Osteocyte (in vitro differentiated cells): ENCODE results near the gene RPL22. TPM values are rescaled to one million over a fixed set of nuclear protein-coding genes. Genes with fewer than 3 reads are reported as not detected.

Source experiments
- DNase-seq: peaks from one replicate; pipeline ENCODE4 v3.0.0; 2021; ENCODE audit warnings: mixed read lengths; ENCODE audit not compliant: unreplicated experiment; ENCODE audit errors: extremely low spot score
- H3K27ac Mint-ChIP-seq: one replicate; pipeline ENCODE4 v1.8.0; 2021; ENCODE audit warnings: mild to moderate bottlenecking, mixed read lengths; ENCODE audit not compliant: unreplicated experiment
- H3K27me3 Mint-ChIP-seq: one replicate; pipeline ENCODE4 v1.8.0; 2021; ENCODE audit warnings: mixed read lengths; ENCODE audit not compliant: unreplicated experiment
- H3K36me3 Mint-ChIP-seq: one replicate; pipeline ENCODE4 v1.8.0; 2021; ENCODE audit warnings: mixed read lengths; ENCODE audit not compliant: unreplicated experiment
- H3K4me1 Mint-ChIP-seq: one replicate; pipeline ENCODE4 v1.8.0; 2021; ENCODE audit warnings: mixed read lengths; ENCODE audit not compliant: unreplicated experiment
- H3K4me3 Mint-ChIP-seq: one replicate; pipeline ENCODE4 v1.8.0; 2021; ENCODE audit warnings: mild to moderate bottlenecking, moderate library complexity, mixed read lengths; ENCODE audit not compliant: unreplicated experiment
- H3K9me3 Mint-ChIP-seq: one replicate; pipeline ENCODE4 v1.8.0; 2021; ENCODE audit warnings: mixed read lengths; ENCODE audit not compliant: unreplicated experiment
- CTCF ChIP-seq: fragments of 200-600 bp; sonication (generic); IDR thresholded peaks from 2 replicates; pipeline ENCODE4 v1.5.0; 2021; ENCODE audit warnings: antibody characterized with exemption, mild to moderate bottlenecking, moderate library complexity
- total RNA-seq: library from RNA; stranded (reverse); gene quantifications from 2 replicates; pipeline ENCODE4 v1.2.1, GENCODE V29; 2021

RPL22 gene
- total RNA-seq, 1 donor from 2014 or later, result 373 TPM

DNA sequence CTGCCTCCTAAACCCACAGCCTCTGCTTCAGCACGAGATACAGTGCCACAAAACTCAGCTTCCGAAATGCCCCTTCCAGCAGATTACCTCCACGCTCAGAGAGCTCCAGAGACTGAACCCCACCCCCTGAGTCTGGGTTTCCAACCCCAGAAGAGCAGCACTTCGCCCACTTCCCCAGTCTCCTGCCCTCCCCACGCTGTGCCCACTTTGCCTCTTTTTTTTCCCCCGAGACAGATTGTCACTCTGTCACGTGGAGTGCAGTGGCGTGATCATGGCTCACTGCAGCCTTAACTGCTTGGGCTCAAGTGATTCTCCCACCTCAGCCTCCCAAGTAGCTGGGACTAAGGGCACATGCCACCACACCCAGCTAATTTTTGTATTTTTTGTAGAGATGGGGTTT is 26.3 kb upstream of the RPL22 start:
- Mint-ChIP-seq H3K4me3 (no peak overlapping the region), H3K4me1 (no peaks in the 10 kb centered on the region), H3K27ac (no peak overlapping the region), H3K36me3 (peaks cover 24% of the 10 kb centered on the region), H3K9me3 (no peaks in the 10 kb centered on the region), H3K27me3 (no peaks in the 10 kb centered on the region)
- no peak for DNase-seq
- TF ChIP-seq CTCF, result no peak

GRCh38 chr1:6224718-6225117 is 25.3 kb upstream of the RPL22 start:
- Mint-ChIP-seq H3K27me3 (no peaks in the 10 kb centered on the region), H3K4me1 (no peaks in the 10 kb centered on the region), H3K4me3 (no peak overlapping the region), H3K36me3 (peaks cover 24% of the 10 kb centered on the region), H3K9me3 (no peaks in the 10 kb centered on the region), H3K27ac (no peak overlapping the region)
- DNase-seq, result no peak
- no peak for TF ChIP-seq CTCF

GRCh38 chr1:6223617-6224016 is 24.2 kb upstream of the RPL22 start:
- H3K27me3 Mint-ChIP-seq, result no peaks in the 10 kb centered on the region
- no peak overlapping the region for H3K4me3 Mint-ChIP-seq
- DNase-seq, result no peak
- no peaks in the 10 kb centered on the region for H3K9me3 Mint-ChIP-seq
- H3K27ac Mint-ChIP-seq, result no peak overlapping the region
- H3K4me1 Mint-ChIP-seq, result no peaks in the 10 kb centered on the region
- peaks cover 24% of the 10 kb centered on the region for H3K36me3 Mint-ChIP-seq
- no peak for TF ChIP-seq CTCF

DNA sequence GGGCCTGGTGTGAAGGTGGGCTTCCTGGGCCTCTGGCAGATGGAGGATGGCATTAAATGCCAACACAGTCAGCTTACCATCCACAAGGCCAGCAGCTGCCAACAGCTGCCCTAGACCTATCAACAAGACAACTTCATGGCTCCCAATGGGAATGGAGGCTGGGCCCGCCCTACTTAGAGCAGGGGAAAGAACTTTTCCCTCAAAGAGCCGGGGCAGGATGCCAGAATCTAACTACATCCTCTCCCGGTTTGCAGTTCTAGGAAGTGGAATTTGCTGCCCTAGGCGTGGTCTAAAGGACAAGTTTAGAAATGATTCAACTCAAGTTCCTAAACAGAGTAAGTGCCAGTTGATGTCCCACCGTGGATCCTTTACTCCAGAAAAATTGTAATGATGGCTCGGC is 23.2 kb upstream of the RPL22 start:
- Mint-ChIP-seq H3K4me3 (no peak overlapping the region), H3K27ac (no peak overlapping the region), H3K36me3 (peaks cover 24% of the 10 kb centered on the region), H3K9me3 (no peaks in the 10 kb centered on the region), H3K4me1 (no peaks in the 10 kb centered on the region), H3K27me3 (no peaks in the 10 kb centered on the region)
- no peak for TF ChIP-seq CTCF
- no peak for DNase-seq

- DNase-seq, result no peak
- Mint-ChIP-seq H3K27ac (no peak overlapping the region), H3K27me3 (no peaks in the 10 kb centered on the region)
Observed at GRCh38 chr1:6221210-6221784, 21.9 kb upstream of the RPL22 start.

More at GRCh38 chr1:6221210-6221784, 21.9 kb upstream of the RPL22 start:
- Mint-ChIP-seq H3K4me1 (no peaks in the 10 kb centered on the region), H3K36me3 (peaks cover 22% of the 10 kb centered on the region), H3K4me3 (no peak overlapping the region), H3K9me3 (no peaks in the 10 kb centered on the region)
- no peak for TF ChIP-seq CTCF
